IPS-NIHi7 (cell line): ENCODE data around the gene CMSS1.

Experiments
- DNase-seq: peaks from one replicate; pipeline ENCODE4 v3.0.0; 2012; ENCODE audit warnings: mixed read lengths; ENCODE audit errors: extremely low spot score

The CMSS1 gene

GRCh38 chr3:99990179-99990578, 172.5 kb downstream of the CMSS1 start:
- DNase-seq: no peak

GRCh38 chr3:99997293-99997692, 179.6 kb downstream of the CMSS1 start:
- no peak for DNase-seq

GRCh38 chr3:99999536-99999935, 181.9 kb downstream of the CMSS1 start:
- no peak for DNase-seq

- DNase-seq: no peak
These were observed 183.4 kb downstream of the CMSS1 start for GRCh38 chr3:100001083-100001482.

- DNase-seq: no peak
These were observed 184.0 kb downstream of the CMSS1 start for GRCh38 chr3:100001526-100002270.

- DNase-seq: no peak
These were observed 185.1 kb downstream of the CMSS1 start for GRCh38 chr3:100002599-100003350.

GRCh38 chr3:100003609-100004503, 186.2 kb downstream of the CMSS1 start:
- no peak for DNase-seq

GRCh38 chr3:100004931-100005330, 187.3 kb downstream of the CMSS1 start:
- DNase-seq: no peak

- DNase-seq: no peak
These were observed 188.2 kb downstream of the CMSS1 start for GRCh38 chr3:100005665-100006393.

GRCh38 chr3:100006570-100007271, 189.1 kb downstream of the CMSS1 start:
- no peak for DNase-seq

- no peak for DNase-seq
These were observed 189.7 kb downstream of the CMSS1 start for GRCh38 chr3:100007313-100007712.

GRCh38 chr3:100008081-100008698, 190.5 kb downstream of the CMSS1 start:
- no peak for DNase-seq

- no peak for DNase-seq
These were observed 191.8 kb downstream of the CMSS1 start for GRCh38 chr3:100009276-100010086.

GRCh38 chr3:100010087-100010417, 192.4 kb downstream of the CMSS1 start:
- DNase-seq: no peak

GRCh38 chr3:100018806-100019205, 201.1 kb downstream of the CMSS1 start:
- DNase-seq: no peak

GRCh38 chr3:100019719-100020118, 202.1 kb downstream of the CMSS1 start:
- DNase-seq: no peak

- no peak for DNase-seq
These were observed 203.4 kb downstream of the CMSS1 start for GRCh38 chr3:100020876-100021644.

- DNase-seq: no peak
These were observed 204.8 kb downstream of the CMSS1 start for GRCh38 chr3:100022506-100022905.

GRCh38 chr3:100023150-100023549, 205.5 kb downstream of the CMSS1 start:
- no peak for DNase-seq
